ENCODE measurements around the gene PRMT7. TPM values are rescaled to one million over a fixed set of nuclear protein-coding genes. Genes with fewer than 3 reads are reported as not detected.

PRMT7 gene
- total RNA-seq, 5 donors from 2014 or later (not counting 1 experiment from before 2014, with no cell fraction given), result 80.1 to 92.4 (median 87.2) TPM

DNA sequence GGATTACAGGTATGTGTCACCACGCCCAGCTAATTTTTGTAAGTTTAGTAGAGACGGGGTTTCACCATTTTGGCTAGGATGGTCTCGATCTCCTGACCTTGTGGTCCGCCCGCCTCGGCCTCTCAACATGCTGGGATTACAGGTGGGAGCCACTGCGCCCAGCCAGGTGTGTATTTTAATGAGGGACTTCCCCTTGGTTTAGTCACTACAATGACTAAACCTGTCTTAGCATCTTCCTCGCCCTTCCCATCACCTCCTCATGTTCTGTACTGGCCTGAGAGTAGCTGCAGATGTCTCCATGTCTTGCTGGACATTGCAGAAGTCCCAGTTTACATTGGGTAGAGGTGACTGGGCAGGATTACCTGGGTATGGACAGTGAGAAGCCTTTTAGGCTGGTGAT lies 36.9 kb upstream of the PRMT7 start:
- Mint-ChIP-seq H3K27me3 (no peaks in the 10 kb centered on the region), H3K9me3 (no peaks in the 10 kb centered on the region), H3K27ac (peak overlapping the region; percentile 98 to 100), H3K36me3 (peaks cover 29% of the 10 kb centered on the region), H3K4me3 (peak overlapping the region; percentile 19 to 80 (median 73)), H3K4me1 (peaks cover 75 to 80% (median 76%) of the 10 kb centered on the region in 3 donors)
- Histone ChIP-seq H3K9me3 (no peaks in the 10 kb centered on the region), H3K27ac (ENCODE audit: low read length) (peak overlapping the region; percentile 75), H3K27me3 (replicated peaks in 1 of 2; ENCODE audit: control insufficient read depth in 2 of 2, extremely low read depth in 1 of 2, insufficient read depth in 2 of 2, low read length in 1 of 2) (no peaks in the 10 kb centered on the region), H3K4me1 (ENCODE audit: control insufficient read depth in 1 of 2, extremely low read depth in 1 of 2, insufficient read depth in 2 of 2, low read length in 2 of 2) (peaks cover 74 to 91% of the 10 kb centered on the region in 2 experiments), H3K36me3 (ENCODE audit: control insufficient read depth in 2 of 2, extremely low read depth in 1 of 2, insufficient read depth in 1 of 2, low read length in 1 of 2) (peaks cover 4 to 35% of the 10 kb centered on the region in 2 donors), H3K4me3 (ENCODE audit: control insufficient read depth in 1 of 2, extremely low read depth in 1 of 2, low read length in 1 of 2) (no peak overlapping the region)
- POLR2A ChIA-PET, result interaction anchor here in 1 of 2 donors (0.6 kb wide), 1 partner anchor 23 kb away, joined by 4 read pairs; no protein-coding TSS in a partner anchor
- CTCF ChIA-PET, result interaction anchor here (0.6 to 2.0 kb wide), 3 partner anchors 10 to 68 kb away, joined by 3 to 11 read pairs (median 3); partner anchors contain the start of gene SLC7A6 (in 1 of the 2)
- ATAC-seq (replicated peaks in 1 of 4), result no peak
- no CpG with 5 or more reads among the region's 8 CpGs for WGBS (ENCODE audit: insufficient coverage)
- DNase-seq, result no peak

DNA sequence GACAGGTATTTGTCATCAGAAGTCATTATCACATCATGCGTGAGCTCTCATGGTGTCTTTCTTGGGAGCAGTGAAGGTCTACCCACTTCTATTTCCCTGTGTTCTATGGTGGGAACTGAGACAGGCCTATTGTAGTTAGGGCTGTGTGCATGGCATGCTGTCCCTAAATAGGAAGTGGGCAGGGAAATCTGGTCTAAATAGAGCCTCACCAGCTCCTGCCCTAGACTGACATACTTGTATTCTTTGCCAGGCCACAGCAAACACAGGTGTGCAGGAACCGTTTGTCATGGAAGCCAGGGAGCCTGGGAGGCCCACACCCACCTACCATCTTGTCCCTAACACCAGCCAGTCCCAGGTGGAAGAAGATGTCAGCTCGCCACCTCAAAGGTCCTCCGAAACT lies 36.4 kb upstream of the PRMT7 start:
- Mint-ChIP-seq H3K36me3 (peaks cover 32% of the 10 kb centered on the region), H3K27me3 (no peaks in the 10 kb centered on the region), H3K4me1 (peaks cover 73 to 79% (median 75%) of the 10 kb centered on the region in 3 donors), H3K4me3 (peak overlapping the region in 2 of 3 donors; percentile 73 to 80), H3K9me3 (no peaks in the 10 kb centered on the region), H3K27ac (peak overlapping the region; percentile 98 to 100)
- Histone ChIP-seq H3K36me3 (ENCODE audit: control insufficient read depth in 2 of 2, extremely low read depth in 1 of 2, insufficient read depth in 1 of 2, low read length in 1 of 2) (peaks cover 4 to 37% of the 10 kb centered on the region in 2 donors), H3K9me3 (no peaks in the 10 kb centered on the region), H3K4me3 (ENCODE audit: control insufficient read depth in 1 of 2, extremely low read depth in 1 of 2, low read length in 1 of 2) (peak overlapping the region in 1 of 2 donors; percentile 27), H3K27me3 (replicated peaks in 1 of 2; ENCODE audit: control insufficient read depth in 2 of 2, extremely low read depth in 1 of 2, insufficient read depth in 2 of 2, low read length in 1 of 2) (no peaks in the 10 kb centered on the region), H3K4me1 (ENCODE audit: control insufficient read depth in 1 of 2, extremely low read depth in 1 of 2, insufficient read depth in 2 of 2, low read length in 2 of 2) (peaks cover 74 to 94% of the 10 kb centered on the region in 2 experiments), H3K27ac (ENCODE audit: low read length) (peak overlapping the region; percentile 75)
- CTCF ChIA-PET, result interaction anchor here in 1 of 2 donors (0.6 kb wide), 1 partner anchor 55 kb away, joined by 3 read pairs; no protein-coding TSS in a partner anchor
- ATAC-seq (replicated peaks in 1 of 4) (no peak), DNase-seq (no peak)
- WGBS (ENCODE audit: insufficient coverage), result 88% methylated on average over 3 of the region's 4 CpGs
- POLR2A ChIA-PET, result interaction anchor here in 1 of 2 donors (0.6 kb wide), 1 partner anchor 23 kb away, joined by 4 read pairs; no protein-coding TSS in a partner anchor

DNA sequence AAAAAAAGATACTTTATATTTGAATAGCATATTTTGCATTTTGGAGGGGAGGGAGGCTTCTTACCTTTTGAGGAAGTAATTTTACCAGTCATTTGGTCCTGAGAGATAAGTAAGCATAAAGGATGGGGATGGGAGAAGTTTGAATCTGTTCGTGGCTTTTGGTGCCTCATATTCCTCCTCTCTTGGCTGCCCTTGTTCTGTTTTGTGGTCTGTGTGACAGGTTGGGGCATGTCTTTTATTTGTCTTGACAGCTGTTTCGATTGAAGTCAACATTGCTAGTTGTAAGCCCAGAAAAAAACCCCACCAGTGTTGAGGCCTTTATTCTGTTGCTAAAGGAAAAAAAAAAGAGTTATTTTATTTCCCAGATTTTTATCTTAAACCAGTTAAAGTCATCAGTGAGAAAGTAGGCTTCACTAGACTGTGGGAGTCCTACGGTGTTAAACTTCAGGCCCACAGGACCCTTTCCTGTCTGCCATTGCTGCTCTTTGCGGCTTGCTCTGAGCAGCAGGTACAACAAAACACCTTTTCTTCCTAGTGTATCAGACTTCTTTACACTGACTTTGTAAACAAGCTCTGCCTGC lies 35.1 kb upstream of the PRMT7 start:
- Histone ChIP-seq H3K27ac (ENCODE audit: low read length) (peak overlapping the region; percentile 75), H3K27me3 (replicated peaks in 1 of 2; ENCODE audit: control insufficient read depth in 2 of 2, extremely low read depth in 1 of 2, insufficient read depth in 2 of 2, low read length in 1 of 2) (no peaks in the 10 kb centered on the region), H3K9me3 (no peaks in the 10 kb centered on the region), H3K4me1 (ENCODE audit: control insufficient read depth in 1 of 2, extremely low read depth in 1 of 2, insufficient read depth in 2 of 2, low read length in 2 of 2) (peaks cover 75 to 94% of the 10 kb centered on the region in 2 experiments), H3K4me3 (ENCODE audit: control insufficient read depth in 1 of 2, extremely low read depth in 1 of 2, low read length in 1 of 2) (peak overlapping the region in 1 of 2 donors; percentile 0), H3K36me3 (ENCODE audit: control insufficient read depth in 2 of 2, extremely low read depth in 1 of 2, insufficient read depth in 1 of 2, low read length in 1 of 2) (peaks cover 4 to 39% of the 10 kb centered on the region in 2 donors)
- DNase-seq, result peak; percentile 27 to 81 (median 49)
- H3K9me3 Mint-ChIP-seq, result no peaks in the 10 kb centered on the region
- peak overlapping the region; percentile 98 to 100 for H3K27ac Mint-ChIP-seq
- ChIA-PET POLR2A (interaction anchor here (0.6 to 1.5 kb wide), 4 partner anchors 11 to 95 kb away, joined by 3 to 7 read pairs (median 4); partner anchors contain the start of gene SLC7A6 (in 1 of the 2)), CTCF (interaction anchor here (0.5 to 2.8 kb wide), 7 partner anchors 8 to 1252 kb away, joined by 3 to 9 read pairs (median 3); partner anchors contain the start of genes PRMT7 (in 1 of the 2), SLC7A6 (in 1 of the 2) and SLC7A6OS (in 1 of the 2))
- ATAC-seq (replicated peaks in 1 of 4), result peak; percentile 81 to 88 (median 88)
- peaks cover 70 to 76% (median 72%) of the 10 kb centered on the region in 3 donors for H3K4me1 Mint-ChIP-seq
- H3K4me3 Mint-ChIP-seq, result peak overlapping the region; percentile 46 to 80 (median 55)
- H3K27me3 Mint-ChIP-seq, result no peaks in the 10 kb centered on the region
- 17% methylated on average over 2 of the region's 4 CpGs for WGBS (ENCODE audit: insufficient coverage)
- H3K36me3 Mint-ChIP-seq, result peaks cover 38% of the 10 kb centered on the region

DNA sequence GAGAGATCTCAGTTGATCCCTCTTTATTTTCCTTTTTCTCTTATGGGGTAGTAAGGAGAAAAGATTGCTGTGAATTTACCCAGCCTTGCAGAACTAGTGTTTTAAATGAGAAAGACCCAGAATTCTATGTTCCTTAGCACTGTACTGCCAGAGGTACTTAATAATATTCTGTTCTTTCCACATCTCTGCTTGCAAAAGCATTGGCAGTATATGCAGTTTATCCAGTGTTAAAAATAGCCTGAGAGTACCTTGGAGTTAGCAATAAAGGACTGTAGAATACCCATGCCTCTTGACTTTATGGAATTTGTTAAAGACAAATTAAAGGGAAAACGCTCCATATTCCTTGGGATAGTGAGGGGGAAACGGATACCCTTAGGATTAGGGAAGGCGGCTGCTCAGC lies 34.6 kb upstream of the PRMT7 start:
- POLR2A ChIA-PET, result interaction anchor here (0.6 to 1.5 kb wide), 3 partner anchors 10 to 70 kb away, joined by 3 to 4 read pairs (median 4); partner anchors contain the start of gene SLC7A6 (in 1 of the 2)

DNA sequence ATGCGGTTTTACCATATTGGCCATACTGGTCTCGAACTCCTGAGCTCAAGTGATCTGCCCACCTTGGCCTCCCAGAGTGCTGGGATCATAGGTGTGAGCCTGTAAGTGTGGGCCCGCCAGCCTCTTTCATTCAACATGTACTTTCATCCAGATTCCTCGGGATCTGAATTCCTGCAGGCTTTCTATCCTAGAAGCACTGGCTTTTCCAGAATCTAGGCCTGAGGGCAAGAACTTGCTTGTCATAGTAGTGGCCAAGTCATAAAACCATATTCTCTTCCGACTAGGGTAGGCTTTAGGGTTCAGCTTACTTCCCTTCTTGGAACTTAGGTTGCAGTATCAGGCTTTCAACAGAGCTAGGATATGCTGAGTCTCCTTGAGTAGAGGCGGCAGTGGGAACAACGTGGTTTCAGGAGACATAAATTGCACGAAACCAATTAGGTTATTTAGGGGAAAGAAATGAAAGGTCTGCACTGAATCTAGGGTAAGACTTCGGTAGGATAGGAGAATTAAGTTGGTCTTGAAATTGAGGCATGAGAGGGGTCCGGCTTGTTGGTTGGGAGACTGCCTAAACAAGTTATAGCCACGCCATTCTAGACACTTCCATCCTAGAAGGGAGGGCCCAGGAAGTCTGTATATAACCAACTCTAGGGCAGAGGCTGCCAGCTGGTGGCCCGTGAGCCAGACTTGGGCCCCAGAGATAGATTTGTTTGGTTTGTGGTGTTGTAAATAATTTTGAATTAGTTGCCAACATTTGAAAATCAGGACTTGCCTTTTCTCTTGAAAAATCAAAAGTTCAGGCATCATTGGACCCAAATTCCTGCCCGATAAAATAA lies 30.9 kb upstream of the PRMT7 start:
- Mint-ChIP-seq H3K36me3 (peaks cover 33% of the 10 kb centered on the region), H3K9me3 (no peaks in the 10 kb centered on the region), H3K27me3 (no peaks in the 10 kb centered on the region), H3K4me1 (peaks cover 73 to 76% (median 74%) of the 10 kb centered on the region in 3 donors), H3K27ac (peak overlapping the region; percentile 94 to 97), H3K4me3 (peak overlapping the region in 2 of 3 donors; percentile 44 to 59)
- DNase-seq, result no peak
- ChIA-PET CTCF (interaction anchor here (0.6 to 2.2 kb wide), 7 partner anchors 10 to 824 kb away, joined by 3 to 8 read pairs (median 3); partner anchors contain the start of gene SLC7A6 (in 1 of the 2)), POLR2A (interaction anchor here (0.6 to 1.6 kb wide), 5 partner anchors 13 to 1590 kb away, joined by 3 to 10 read pairs (median 5); partner anchors contain the start of gene SLC7A6 (in 1 of the 2))
- Histone ChIP-seq H3K9me3 (no peaks in the 10 kb centered on the region), H3K4me1 (ENCODE audit: control insufficient read depth in 1 of 2, extremely low read depth in 1 of 2, insufficient read depth in 2 of 2, low read length in 2 of 2) (peaks cover 70 to 94% of the 10 kb centered on the region in 2 experiments), H3K27ac (ENCODE audit: low read length) (peak overlapping the region; percentile 66), H3K4me3 (ENCODE audit: control insufficient read depth in 1 of 2, extremely low read depth in 1 of 2, low read length in 1 of 2) (peak overlapping the region in 1 of 2 donors; percentile 32), H3K36me3 (ENCODE audit: control insufficient read depth in 2 of 2, extremely low read depth in 1 of 2, insufficient read depth in 1 of 2, low read length in 1 of 2) (peaks cover 0 to 37% of the 10 kb centered on the region in 2 donors), H3K27me3 (replicated peaks in 1 of 2; ENCODE audit: control insufficient read depth in 2 of 2, extremely low read depth in 1 of 2, insufficient read depth in 2 of 2, low read length in 1 of 2) (no peaks in the 10 kb centered on the region)
- ATAC-seq (replicated peaks in 1 of 4), result no peak
- 89% methylated on average over 8 of the region's 13 CpGs for WGBS (ENCODE audit: insufficient coverage)

More for the DNA sequence above, 34.6 kb upstream of the PRMT7 start:
- Mint-ChIP-seq H3K4me3 (peak overlapping the region; percentile 46 to 80 (median 55)), H3K36me3 (peaks cover 40% of the 10 kb centered on the region), H3K9me3 (no peaks in the 10 kb centered on the region), H3K27me3 (no peaks in the 10 kb centered on the region), H3K27ac (peak overlapping the region; percentile 98 to 100), H3K4me1 (peaks cover 72 to 76% (median 72%) of the 10 kb centered on the region in 3 donors)
- Histone ChIP-seq H3K4me3 (ENCODE audit: control insufficient read depth in 1 of 2, extremely low read depth in 1 of 2, low read length in 1 of 2) (peak overlapping the region in 1 of 2 donors; percentile 0), H3K36me3 (ENCODE audit: control insufficient read depth in 2 of 2, extremely low read depth in 1 of 2, insufficient read depth in 1 of 2, low read length in 1 of 2) (peaks cover 2 to 40% of the 10 kb centered on the region in 2 donors), H3K27me3 (replicated peaks in 1 of 2; ENCODE audit: control insufficient read depth in 2 of 2, extremely low read depth in 1 of 2, insufficient read depth in 2 of 2, low read length in 1 of 2) (no peaks in the 10 kb centered on the region), H3K4me1 (ENCODE audit: control insufficient read depth in 1 of 2, extremely low read depth in 1 of 2, insufficient read depth in 2 of 2, low read length in 2 of 2) (peaks cover 74 to 94% of the 10 kb centered on the region in 2 experiments), H3K9me3 (no peaks in the 10 kb centered on the region), H3K27ac (ENCODE audit: low read length) (peak overlapping the region; percentile 75)
- peak in 2 of 4 experiments; percentile 9 to 11 for ATAC-seq (replicated peaks in 1 of 4)
- no peak for DNase-seq
- no CpG with 5 or more reads among the region's 3 CpGs for WGBS (ENCODE audit: insufficient coverage)
- CTCF ChIA-PET, result interaction anchor here (0.5 to 2.8 kb wide), 8 partner anchors 8 to 1251 kb away, joined by 3 to 9 read pairs (median 3); partner anchors contain the start of genes PRMT7 (in 1 of the 2), SLC7A6 (in 1 of the 2) and SLC7A6OS (in 1 of the 2)

Measured in T-cell (primary cell).